A673 (cell line): ENCODE data around the gene DLL3. TPM values are rescaled to one million over a fixed set of nuclear protein-coding genes. Genes with fewer than 3 reads are reported as not detected.

Source experiments
- BruUV-seq: library from RNA; stranded (reverse); fragments of 400-500 nt; replicated peaks from 2 replicates; lab custom pipeline; 2021; lab: Mats Ljungman, UMichigan
- CTCF ChIA-PET: fragments of 300-600 bp; sonication (Branson Sonifier 250); formaldehyde crosslinking; loops from one replicate; lab custom pipeline; 2022; ENCODE audit warnings: antibody characterized with exemption; lab: Charles Lee
- POLR2A ChIA-PET: fragments of 300-600 bp; sonication (Branson Sonifier 250); formaldehyde crosslinking; loops from one replicate; lab custom pipeline; 2022; ENCODE audit warnings: antibody characterized with exemption; ENCODE audit not compliant: low non-redundant PET; lab: Charles Lee
- DNase-seq: peaks from one replicate; pipeline ENCODE4 v3.0.0-alpha.2; 2015; ENCODE audit warnings: low spot score
- H3K27ac ChIP-seq: fragments of 200-600 bp; sonication (generic); 2 replicates; pipeline ENCODE4 v1.5.1; 2016; ENCODE audit warnings: mixed run types, low read depth, mild to moderate bottlenecking, mixed read lengths, antibody characterized with exemption, low read length; ENCODE audit not compliant: poor library complexity, severe bottlenecking
- H3K27me3 ChIP-seq: fragments of 200-600 bp; sonication (generic); replicated peaks from 2 replicates; pipeline ENCODE4 v1.6.1; 2017; ENCODE audit warnings: mixed run types, low read depth, mild to moderate bottlenecking, mixed read lengths, antibody characterized with exemption, low read length; ENCODE audit not compliant: insufficient read depth, poor library complexity
- H3K36me3 ChIP-seq: fragments of 200-600 bp; sonication (generic); 2 replicates; pipeline ENCODE4 v1.6.1; 2016; ENCODE audit warnings: mixed run types, mild to moderate bottlenecking, mixed read lengths, antibody characterized with exemption, low read length; ENCODE audit not compliant: insufficient read depth, poor library complexity, severe bottlenecking
- H3K4me1 ChIP-seq: fragments of 200-600 bp; sonication (generic); 2 replicates; pipeline ENCODE4 v1.6.1; 2017; ENCODE audit warnings: mixed run types, mild to moderate bottlenecking, mixed read lengths, antibody characterized with exemption, low read length; ENCODE audit not compliant: insufficient read depth, poor library complexity, severe bottlenecking
- H3K4me3 ChIP-seq: fragments of 200-600 bp; sonication (generic); 2 replicates; pipeline ENCODE4 v1.5.1; 2016; ENCODE audit warnings: low read depth, mixed run types, mild to moderate bottlenecking, mixed read lengths, low read length; ENCODE audit not compliant: poor library complexity, severe bottlenecking
- H3K9me3 ChIP-seq: fragments of 200-600 bp; sonication (generic); 2 replicates; pipeline ENCODE4 v1.6.1; 2016; ENCODE audit warnings: mixed run types, low read depth, mild to moderate bottlenecking, mixed read lengths, antibody characterized with exemption, low read length; ENCODE audit not compliant: poor library complexity, severe bottlenecking
- CTCF ChIP-seq: fragments of 300-800, 200-600 bp; sonication (generic); conservative IDR thresholded peaks from 2 replicates; pipeline ENCODE4 v1.5.1; 2017; ENCODE audit warnings: low read depth, mild to moderate bottlenecking, antibody characterized with exemption, low read length, moderate library complexity, mixed read lengths
- EZH2 ChIP-seq: fragments of 200-600 bp; sonication (generic); IDR thresholded peaks from 2 replicates; pipeline ENCODE4 v1.6.1; 2017; ENCODE audit warnings: borderline replicate concordance, low read depth, mild to moderate bottlenecking, mixed read lengths, antibody characterized with exemption, low read length; ENCODE audit not compliant: poor library complexity, severe bottlenecking
- intact Hi-C: fragments of 100-400 bp; cut with micrococcal nuclease; formaldehyde crosslinking; loops from one replicate; pipeline ENCODE4 v1.10.0; 2022; ENCODE audit not compliant: unreplicated experiment
- total RNA-seq: library from RNA; stranded (reverse); gene quantifications from 2 replicates; pipeline ENCODE4 v1.2.3, GENCODE V29; 2021

The DLL3 gene
- total RNA-seq, 1 experiment from 2014 or later, result 0.69 TPM

GRCh38 chr19:39506598-39506943, 7.8 kb downstream of the DLL3 start:
- Histone ChIP-seq H3K9me3 (no peaks in the 10 kb centered on the region), H3K36me3 (no peaks in the 10 kb centered on the region), H3K27ac (no peak overlapping the region), H3K27me3 (peaks cover 21% of the 10 kb centered on the region), H3K4me1 (peaks cover 5% of the 10 kb centered on the region), H3K4me3 (no peak overlapping the region)
- no peak for DNase-seq
- no TSS peak for BruUV-seq
- CTCF ChIA-PET, result no interaction called here
- intact Hi-C loops, result no loop called here
- POLR2A ChIA-PET, result no interaction called here
- TF ChIP-seq EZH2, result no peak
- TF ChIP-seq CTCF, result no peak

- POLR2A ChIA-PET, result no interaction called here
- peaks cover 21% of the 10 kb centered on the region for H3K27me3 ChIP-seq
- TF ChIP-seq CTCF (no peak), EZH2 (no peak)
Measured at GRCh38 chr19:39506944-39507714, 8.4 kb downstream of the DLL3 start.

GRCh38 chr19:39507715-39508364, 9.1 kb downstream of the DLL3 start:
- Histone ChIP-seq H3K4me3 (peak overlapping the region; percentile 45), H3K27me3 (peaks cover 21% of the 10 kb centered on the region), H3K27ac (no peak overlapping the region), H3K36me3 (no peaks in the 10 kb centered on the region), H3K4me1 (peaks cover 5% of the 10 kb centered on the region), H3K9me3 (no peaks in the 10 kb centered on the region)
- ChIA-PET CTCF (no interaction called here), POLR2A (interaction anchor here (0.7 kb wide), 1 partner anchor 80 kb away, joined by 3 read pairs; no protein-coding TSS in a partner anchor)
- intact Hi-C loops, result no loop called here
- DNase-seq, result no peak
- no TSS peak for BruUV-seq
- no peak for TF ChIP-seq CTCF
- no peak for TF ChIP-seq EZH2

More at GRCh38 chr19:39506944-39507714, 8.4 kb downstream of the DLL3 start:
- Histone ChIP-seq H3K36me3 (no peaks in the 10 kb centered on the region), H3K4me1 (peaks cover 5% of the 10 kb centered on the region), H3K9me3 (no peaks in the 10 kb centered on the region), H3K27ac (no peak overlapping the region), H3K4me3 (peak overlapping the region; percentile 45)
- no TSS peak for BruUV-seq
- CTCF ChIA-PET, result no interaction called here
- intact Hi-C loops, result no loop called here
- DNase-seq, result peak; percentile 85
